Measurements from ENCODE around the gene RPL22.

Gene RPL22

GRCh38 chr1:6206520-6206855, 7.1 kb upstream of the RPL22 start:
- FAIRE-seq (no peak), DNase-seq (ENCODE audit: insufficient read length, low spot score) (no peak)

- FAIRE-seq (peak; percentile 78), DNase-seq (ENCODE audit: insufficient read length, low spot score) (peak; percentile 85)
Observed at GRCh38 chr1:6205849-6206519, 6.6 kb upstream of the RPL22 start, which contains the start of gene RNF207. TSS of gene RNF207 (plus strand) at chr1:6206119. CDS start at chr1:6206536, 417 bp downstream.

GRCh38 chr1:6202256-6202655, 2.9 kb upstream of the RPL22 start:
- FAIRE-seq, result no peak
- no peak for DNase-seq (ENCODE audit: insufficient read length, low spot score)

GRCh38 chr1:6200188-6200809, 904 bp upstream of the RPL22 start:
- FAIRE-seq (no peak), DNase-seq (ENCODE audit: insufficient read length, low spot score) (no peak)

GRCh38 chr1:6198646-6199297, 623 bp downstream of the RPL22 start:
- DNase-seq (ENCODE audit: insufficient read length, low spot score), result no peak

GRCh38 chr1:6197746-6198427, 1.5 kb downstream of the RPL22 start:
- FAIRE-seq (no peak), DNase-seq (ENCODE audit: insufficient read length, low spot score) (no peak)

More at GRCh38 chr1:6198646-6199297, 623 bp downstream of the RPL22 start:
- FAIRE-seq, result no peak

- no peak for DNase-seq (ENCODE audit: insufficient read length, low spot score)
Observed at GRCh38 chr1:6191968-6192367, 7.4 kb downstream of the RPL22 start.

GRCh38 chr1:6188466-6188865, 10.9 kb downstream of the RPL22 start:
- no peak for FAIRE-seq

More at GRCh38 chr1:6191968-6192367, 7.4 kb downstream of the RPL22 start:
- FAIRE-seq, result no peak

GRCh38 chr1:6185635-6186382, 13.6 kb downstream of the RPL22 start:
- DNase-seq (ENCODE audit: insufficient read length, low spot score) (no peak), FAIRE-seq (no peak)

More at GRCh38 chr1:6188466-6188865, 10.9 kb downstream of the RPL22 start:
- no peak for DNase-seq (ENCODE audit: insufficient read length, low spot score)

- DNase-seq (ENCODE audit: insufficient read length, low spot score) (no peak), FAIRE-seq (no peak)
Observed at GRCh38 chr1:6185151-6185550, 14.2 kb downstream of the RPL22 start.

- DNase-seq (ENCODE audit: insufficient read length, low spot score), result no peak
- no peak for FAIRE-seq
Observed at GRCh38 chr1:6184083-6184783, 15.2 kb downstream of the RPL22 start.

GRCh38 chr1:6183520-6183989, 15.8 kb downstream of the RPL22 start:
- DNase-seq (ENCODE audit: insufficient read length, low spot score) (no peak), FAIRE-seq (no peak)

- FAIRE-seq (no peak), DNase-seq (ENCODE audit: insufficient read length, low spot score) (no peak)
Observed at GRCh38 chr1:6181347-6181770, 18.0 kb downstream of the RPL22 start.

GRCh38 chr1:6180707-6181311, 18.6 kb downstream of the RPL22 start:
- no peak for FAIRE-seq
- DNase-seq (ENCODE audit: insufficient read length, low spot score), result no peak

GRCh38 chr1:6180268-6180706, 19.1 kb downstream of the RPL22 start, which contains the start of gene CHD5:
TSS of gene CHD5 (minus strand) at chr1:6180321. CDS start at chr1:6180023, 298 bp downstream.
- no peak for DNase-seq (ENCODE audit: insufficient read length, low spot score)
- FAIRE-seq, result peak; percentile 74

- FAIRE-seq, result no peak
Observed at GRCh38 chr1:6179564-6180175, 19.7 kb downstream of the RPL22 start.

GRCh38 chr1:6178751-6179563, 20.4 kb downstream of the RPL22 start:
- FAIRE-seq (no peak), DNase-seq (ENCODE audit: insufficient read length, low spot score) (no peak)

More at GRCh38 chr1:6179564-6180175, 19.7 kb downstream of the RPL22 start:
- DNase-seq (ENCODE audit: insufficient read length, low spot score), result no peak

Measured in HTR-8/SVneo (cell line).